ENCODE measurements around the gene PKD2.

The PKD2 gene

GRCh38 chr4:88054229-88054628 is 46.8 kb downstream of the PKD2 start:
- in situ Hi-C loops (cut with MboI; ENCODE audit: low sequenced_read_pairs, unreplicated experiment): no loop called here
- TF ChIP-seq CTCF (IDR thresholded peaks at IDR 0.05; ENCODE audit: borderline replicate concordance, control extremely low read depth, extremely low read depth, insufficient read depth, missing control alignments): no peak

GRCh38 chr4:88054901-88055300 is 47.5 kb downstream of the PKD2 start:
- in situ Hi-C loops (cut with MboI; ENCODE audit: low sequenced_read_pairs, unreplicated experiment): no loop called here
- no peak for TF ChIP-seq CTCF (IDR thresholded peaks at IDR 0.05; ENCODE audit: borderline replicate concordance, control extremely low read depth, extremely low read depth, insufficient read depth, missing control alignments)
- DNase-seq (ENCODE audit: low spot score): peak; percentile 22

More at GRCh38 chr4:88054229-88054628, 46.8 kb downstream of the PKD2 start:
- no peak for DNase-seq (ENCODE audit: low spot score)

GRCh38 chr4:88058295-88058694 is 50.9 kb downstream of the PKD2 start:
- no peak for TF ChIP-seq CTCF (IDR thresholded peaks at IDR 0.05; ENCODE audit: borderline replicate concordance, control extremely low read depth, extremely low read depth, insufficient read depth, missing control alignments)
- no peak for DNase-seq (ENCODE audit: low spot score)
- in situ Hi-C loops (cut with MboI; ENCODE audit: low sequenced_read_pairs, unreplicated experiment): no loop called here

GRCh38 chr4:88059766-88060165 is 52.3 kb downstream of the PKD2 start:
- no peak for DNase-seq (ENCODE audit: low spot score)
- in situ Hi-C loops (cut with MboI; ENCODE audit: low sequenced_read_pairs, unreplicated experiment): no loop called here
- TF ChIP-seq CTCF (IDR thresholded peaks at IDR 0.05; ENCODE audit: borderline replicate concordance, control extremely low read depth, extremely low read depth, insufficient read depth, missing control alignments): no peak

- DNase-seq (ENCODE audit: low spot score): no peak
- in situ Hi-C loops (cut with MboI; ENCODE audit: low sequenced_read_pairs, unreplicated experiment): no loop called here
- no peak for TF ChIP-seq CTCF (IDR thresholded peaks at IDR 0.05; ENCODE audit: borderline replicate concordance, control extremely low read depth, extremely low read depth, insufficient read depth, missing control alignments)
Observed at GRCh38 chr4:88060431-88060830, 53.0 kb downstream of the PKD2 start.

GRCh38 chr4:88062311-88062710 is 54.9 kb downstream of the PKD2 start:
- in situ Hi-C loops (cut with MboI; ENCODE audit: low sequenced_read_pairs, unreplicated experiment): no loop called here
- no peak for TF ChIP-seq CTCF (IDR thresholded peaks at IDR 0.05; ENCODE audit: borderline replicate concordance, control extremely low read depth, extremely low read depth, insufficient read depth, missing control alignments)
- DNase-seq (ENCODE audit: low spot score): no peak

GRCh38 chr4:88062843-88063242 is 55.4 kb downstream of the PKD2 start:
- in situ Hi-C loops (cut with MboI; ENCODE audit: low sequenced_read_pairs, unreplicated experiment): no loop called here
- no peak for DNase-seq (ENCODE audit: low spot score)
- TF ChIP-seq CTCF (IDR thresholded peaks at IDR 0.05; ENCODE audit: borderline replicate concordance, control extremely low read depth, extremely low read depth, insufficient read depth, missing control alignments): no peak
